HG03097 (cell line): ENCODE results near the gene MAGEA11.
"Not testable (repeated sequence)": the region's sequence is repeated elsewhere in the genome, so short reads cannot be mapped to it uniquely, and the experiment has no call there.

ENCODE experiments used
- ATAC-seq: cut with Tn5 transposase; IDR thresholded peaks from one replicate; pipeline ENCODE4 v1.9.1; 2021; ENCODE audit not compliant: unreplicated experiment, low FRiP score

MAGEA11 gene, protein sequence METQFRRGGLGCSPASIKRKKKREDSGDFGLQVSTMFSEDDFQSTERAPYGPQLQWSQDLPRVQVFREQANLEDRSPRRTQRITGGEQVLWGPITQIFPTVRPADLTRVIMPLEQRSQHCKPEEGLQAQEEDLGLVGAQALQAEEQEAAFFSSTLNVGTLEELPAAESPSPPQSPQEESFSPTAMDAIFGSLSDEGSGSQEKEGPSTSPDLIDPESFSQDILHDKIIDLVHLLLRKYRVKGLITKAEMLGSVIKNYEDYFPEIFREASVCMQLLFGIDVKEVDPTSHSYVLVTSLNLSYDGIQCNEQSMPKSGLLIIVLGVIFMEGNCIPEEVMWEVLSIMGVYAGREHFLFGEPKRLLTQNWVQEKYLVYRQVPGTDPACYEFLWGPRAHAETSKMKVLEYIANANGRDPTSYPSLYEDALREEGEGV

DNA sequence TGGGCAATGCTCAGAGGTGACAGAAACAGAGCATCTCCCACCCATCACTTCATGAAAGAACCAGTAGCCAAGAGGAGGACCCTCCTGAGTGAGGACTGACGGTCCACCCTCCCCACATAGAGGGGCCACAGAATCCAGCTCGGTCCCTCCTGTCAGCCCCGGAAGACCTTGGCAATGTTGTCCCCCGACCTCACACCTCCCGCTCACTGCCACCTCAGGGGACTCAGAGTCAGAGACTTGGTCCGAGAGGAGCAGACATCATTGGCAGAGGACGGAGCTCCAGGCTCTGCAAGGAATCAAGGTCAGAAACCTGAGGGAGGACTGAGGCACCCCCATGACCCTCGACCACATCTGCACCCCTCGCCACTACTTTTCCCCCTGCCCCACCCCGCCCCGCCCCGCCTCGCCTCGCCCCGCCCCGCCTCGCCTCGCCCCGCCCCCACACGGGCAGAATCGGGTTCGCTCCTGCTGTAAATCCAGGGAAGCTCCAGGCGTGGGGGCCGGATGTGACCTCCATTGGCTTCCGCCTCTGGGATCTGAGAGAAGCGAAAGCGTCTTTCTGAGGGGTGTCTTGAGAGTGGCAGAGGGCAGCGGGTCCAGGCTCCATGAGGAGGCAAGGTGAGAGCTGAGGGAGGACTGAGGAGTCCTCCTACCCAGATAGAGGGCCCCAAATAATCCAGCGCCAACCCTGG is at the start of gene MAGEA11:
Gene MAGEA11, plus strand, starts transcription at position 516 of the 692 bp plus-strand sequence. CDS start 1,100 bp downstream, outside the sequence.
- no peak for ATAC-seq

DNA sequence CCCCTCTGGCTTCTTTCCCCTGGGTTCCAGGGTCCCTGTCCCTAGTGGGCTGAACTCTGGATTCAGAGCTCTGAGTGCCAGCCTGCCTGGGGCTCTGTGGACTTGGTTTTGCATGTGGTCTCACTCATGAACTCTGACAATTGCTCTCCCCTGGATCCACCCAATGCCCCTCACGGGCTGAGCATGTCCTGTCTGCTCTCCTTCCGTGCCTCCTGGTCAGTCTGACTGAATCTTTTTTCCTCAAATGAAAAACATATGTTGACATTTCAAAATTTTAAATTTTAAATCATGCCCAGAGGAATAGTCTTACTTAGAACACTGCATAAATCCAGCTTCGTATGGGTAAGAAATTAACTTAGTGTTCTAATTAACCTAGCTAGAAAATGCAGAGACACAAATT is 36.8 kb upstream of the MAGEA11 start:
- not testable (repeated sequence) for ATAC-seq

DNA sequence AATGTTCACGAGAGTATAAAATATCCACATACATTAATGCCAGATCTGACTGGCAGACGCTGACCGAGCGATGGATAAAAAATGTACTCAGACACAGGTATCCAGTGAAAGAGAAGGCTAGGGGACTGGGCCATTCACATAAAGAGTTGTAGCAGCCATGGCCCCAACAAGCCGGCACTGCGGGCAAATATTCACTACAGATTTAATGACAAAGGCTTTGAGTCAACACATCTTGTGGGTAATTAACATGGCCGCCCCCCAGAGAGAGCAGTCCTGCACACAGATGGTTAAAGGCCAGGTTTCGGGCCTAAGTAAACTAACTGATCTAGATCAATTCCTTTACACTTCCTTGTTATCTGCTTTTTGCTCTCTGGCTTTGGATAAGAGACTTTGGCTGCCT is 36.3 kb upstream of the MAGEA11 start:
- not testable (repeated sequence) for ATAC-seq

DNA sequence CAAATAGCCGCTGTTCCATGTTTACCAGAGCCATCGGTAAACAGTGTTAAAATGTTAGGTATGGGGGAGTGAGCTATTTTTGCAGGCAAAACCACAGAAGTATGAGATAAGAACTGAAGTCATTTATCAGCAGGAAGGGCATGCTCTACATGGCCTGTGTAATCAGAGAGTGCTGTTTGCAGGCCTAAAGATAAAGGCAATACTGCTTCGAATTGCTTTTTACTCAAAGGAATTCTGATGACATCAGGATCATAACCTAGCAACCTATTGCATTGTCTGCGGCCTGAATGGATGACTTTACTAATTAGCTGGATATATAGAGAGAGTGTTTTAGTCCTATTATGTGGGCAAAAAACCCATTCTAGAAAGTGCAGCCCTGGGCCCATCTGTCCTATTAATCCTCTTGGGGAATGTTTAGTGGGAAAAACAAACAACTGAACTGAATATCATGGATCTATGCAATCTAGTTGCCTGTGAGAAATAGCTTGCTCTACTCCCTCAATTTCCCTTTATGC is 32.6 kb upstream of the MAGEA11 start:
- ATAC-seq: not testable (repeated sequence)

DNA sequence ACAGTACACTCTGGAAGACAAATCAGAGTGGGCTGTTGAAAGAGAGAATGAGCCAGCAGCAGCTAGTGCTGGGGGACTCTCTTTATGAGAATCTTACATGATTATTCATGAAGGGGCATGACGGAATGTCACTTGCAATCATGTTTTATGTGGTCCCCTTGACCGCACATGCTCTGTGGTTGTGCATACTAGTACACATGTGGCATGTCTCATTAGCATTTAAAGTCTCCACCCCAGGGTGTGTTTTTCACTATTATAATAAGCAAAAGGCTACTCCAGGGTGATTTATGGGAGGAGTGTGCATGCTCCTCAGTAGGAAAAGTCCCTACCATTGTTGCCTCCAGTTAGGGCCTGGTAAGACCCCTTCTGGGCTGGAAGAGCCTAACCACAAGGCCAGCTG is 30.7 kb upstream of the MAGEA11 start:
- no peak for ATAC-seq

DNA sequence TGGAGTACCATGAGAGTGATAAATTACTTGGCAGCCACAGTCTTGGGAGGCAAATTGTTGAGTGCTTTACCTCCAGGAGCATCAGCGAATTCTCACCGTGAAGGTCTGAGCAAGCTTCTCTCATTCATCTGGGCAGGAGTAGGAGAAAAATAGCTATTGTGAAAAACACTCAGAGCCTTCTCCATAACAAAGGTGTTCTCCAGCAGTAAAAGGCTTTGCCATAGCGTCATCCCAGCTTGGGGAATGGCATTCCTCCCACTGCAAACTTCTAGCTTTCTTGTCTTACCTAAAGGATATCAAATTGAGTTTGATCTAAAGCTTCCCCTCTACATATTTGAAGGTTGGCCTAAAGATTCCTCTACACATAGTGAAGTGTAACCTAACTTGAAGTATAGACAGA is 29.8 kb upstream of the MAGEA11 start:
- ATAC-seq: no peak

DNA sequence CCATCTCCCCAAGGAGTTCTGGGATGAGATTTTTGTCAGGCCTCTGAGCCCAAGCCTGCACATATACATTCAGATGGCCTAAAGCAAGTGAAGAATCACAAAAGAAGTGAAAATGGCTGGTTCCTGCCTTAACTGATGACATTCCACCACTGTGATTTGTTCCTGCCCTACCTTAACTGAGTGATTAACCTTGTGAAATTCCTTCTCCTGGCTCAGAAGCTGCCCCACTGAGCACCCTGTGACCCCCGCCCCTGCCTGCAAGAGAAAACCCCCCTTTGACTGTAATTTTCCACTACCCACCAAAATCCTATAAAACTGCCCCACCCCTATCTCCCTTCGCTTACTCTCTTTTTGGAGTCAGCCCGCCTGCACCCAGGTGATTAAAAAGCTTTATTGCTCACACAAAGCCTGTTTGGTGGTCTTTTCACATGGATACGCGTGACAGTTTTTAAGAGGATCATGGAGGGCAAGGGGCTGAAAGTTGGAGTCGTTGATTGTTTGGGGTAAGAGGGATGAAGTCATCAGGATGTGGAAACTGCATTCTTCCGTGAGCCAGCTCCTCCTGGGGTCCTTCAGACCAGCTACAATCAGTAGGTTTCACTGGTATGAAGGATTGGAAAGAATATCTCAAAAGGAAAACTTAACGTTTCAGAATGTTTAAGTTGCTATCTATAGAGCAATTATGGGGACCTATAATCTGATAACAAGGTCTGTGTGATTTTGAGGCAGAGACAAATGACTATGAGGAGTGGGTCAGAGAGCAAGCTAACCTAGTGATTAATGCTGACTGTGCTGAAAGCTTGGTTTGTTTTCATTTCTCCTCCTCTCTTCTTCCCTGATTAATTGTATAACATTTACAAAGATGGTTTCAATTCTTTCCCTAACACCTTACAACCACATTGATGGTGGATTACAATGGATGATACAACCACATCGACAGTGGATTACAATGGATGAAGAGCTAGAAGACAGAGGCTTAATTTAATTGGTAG is 28.6 kb upstream of the MAGEA11 start:
- no peak for ATAC-seq

DNA sequence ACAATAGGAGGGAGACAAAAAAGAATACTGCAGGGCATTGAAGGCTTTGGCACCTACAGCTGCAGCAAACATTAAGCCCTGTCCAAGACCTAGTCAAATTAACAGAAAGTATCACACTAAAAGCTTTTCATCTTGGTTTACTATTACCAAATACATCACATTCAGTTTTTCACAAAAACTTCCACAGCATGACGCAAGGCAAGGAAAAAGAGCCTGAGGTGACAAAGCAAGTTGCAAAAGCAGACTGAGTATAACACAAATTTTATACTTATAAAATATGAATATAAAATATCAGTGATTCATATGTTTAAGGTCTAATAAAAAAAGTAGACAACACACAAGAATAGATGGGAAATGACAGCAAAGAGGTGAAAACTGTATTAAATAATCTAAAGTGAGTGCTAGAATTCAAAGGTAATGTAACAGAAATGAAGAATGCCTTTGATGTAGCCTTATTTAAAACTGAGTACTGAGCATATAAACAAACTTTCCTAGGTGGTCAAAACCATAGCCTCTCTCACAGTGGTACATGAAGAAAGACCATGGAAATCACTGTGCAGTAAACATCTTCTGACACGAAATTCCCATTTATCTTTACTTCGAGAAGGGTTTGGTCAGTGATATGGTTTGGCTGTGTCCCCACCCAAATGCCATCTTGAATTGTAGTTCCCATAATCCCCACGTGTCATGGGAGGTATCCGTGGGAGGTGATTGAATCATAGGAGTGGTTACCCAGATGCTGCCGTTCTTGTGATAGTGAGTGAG is 27.7 kb upstream of the MAGEA11 start:
- no peak for ATAC-seq

DNA sequence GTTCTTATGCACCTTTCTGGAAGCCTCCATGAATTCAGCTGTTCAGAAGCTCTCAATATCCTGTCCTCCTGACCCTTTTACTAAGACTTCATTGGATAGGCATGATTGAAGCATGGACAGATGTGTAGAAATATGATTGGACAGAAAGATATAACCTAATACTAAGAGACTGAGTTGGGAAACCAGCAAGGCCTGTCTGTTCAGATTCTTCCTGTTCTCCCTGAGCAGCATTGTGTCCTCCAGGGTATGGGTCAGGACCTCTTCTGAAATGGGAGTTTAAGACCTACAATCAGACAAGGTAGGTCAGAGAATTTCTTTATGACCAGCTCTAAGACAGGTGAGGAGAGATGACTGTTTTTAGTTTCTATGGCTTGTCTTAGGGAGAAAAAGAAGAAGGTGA is 23.9 kb upstream of the MAGEA11 start:
- ATAC-seq: no peak

DNA sequence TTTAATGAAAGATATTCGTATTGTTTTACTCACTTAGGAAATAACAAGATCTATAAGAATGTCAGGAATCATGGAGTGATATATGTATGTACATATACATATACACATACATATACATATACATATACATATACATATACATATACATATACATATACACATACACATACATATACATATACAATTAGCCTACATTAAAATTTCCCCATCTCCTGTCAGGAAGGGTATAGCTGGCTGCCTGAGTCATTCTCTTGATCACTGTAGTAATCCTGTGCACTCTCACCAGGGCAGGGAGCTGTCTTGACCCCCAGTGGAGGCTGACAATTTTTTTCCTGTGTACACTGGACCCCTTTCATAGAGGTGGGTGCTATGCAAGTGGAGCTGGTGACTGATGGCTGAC is 23.3 kb upstream of the MAGEA11 start:
- ATAC-seq: no peak

DNA sequence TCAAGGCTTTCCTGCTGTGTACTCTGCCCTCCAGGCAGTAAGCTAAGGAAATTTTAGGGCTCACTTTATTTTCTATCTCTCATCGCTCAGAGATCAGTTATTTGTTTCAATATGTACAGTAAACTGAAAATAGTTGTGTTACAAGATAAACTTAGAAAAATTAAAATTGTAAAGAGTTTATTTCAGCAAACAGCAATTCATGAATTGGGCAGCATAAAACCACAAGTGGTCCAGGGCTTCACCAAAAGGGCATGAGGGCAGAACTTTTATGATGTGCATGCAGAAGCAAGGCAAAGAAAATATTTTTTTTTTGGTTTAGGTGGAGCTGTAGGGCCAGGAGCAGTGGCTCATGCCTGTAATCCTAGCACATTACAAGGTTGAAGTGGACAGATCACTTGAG is 20.1 kb upstream of the MAGEA11 start:
- ATAC-seq: no peak

DNA sequence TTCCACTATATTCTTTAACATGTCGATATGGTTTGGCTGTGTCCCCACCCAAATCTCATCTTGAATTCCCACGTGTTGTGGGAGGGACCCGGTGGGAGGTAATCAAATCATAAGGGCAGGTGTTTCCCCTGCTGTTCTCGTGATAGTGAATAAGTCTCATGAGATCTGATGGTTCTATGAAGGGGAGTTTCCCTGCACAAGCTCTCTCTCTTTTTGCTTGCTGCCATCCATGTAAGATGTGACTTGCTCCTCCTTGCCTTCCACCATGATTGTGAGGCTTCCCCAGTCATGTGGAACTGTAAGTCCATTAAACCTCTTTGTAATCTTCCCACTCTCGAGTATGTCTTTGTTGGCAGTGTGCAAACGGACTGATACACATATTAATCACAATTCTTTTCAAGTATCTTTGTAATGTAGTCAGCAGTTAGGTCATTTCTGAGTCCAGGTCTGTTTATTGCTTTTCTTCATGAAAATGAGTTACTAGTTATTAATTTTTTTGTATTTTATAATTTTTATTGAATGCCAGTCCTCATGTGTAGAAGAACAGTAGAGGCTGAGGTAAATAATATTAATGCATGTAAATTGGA is 19.1 kb upstream of the MAGEA11 start:
- ATAC-seq: not testable (repeated sequence)

DNA sequence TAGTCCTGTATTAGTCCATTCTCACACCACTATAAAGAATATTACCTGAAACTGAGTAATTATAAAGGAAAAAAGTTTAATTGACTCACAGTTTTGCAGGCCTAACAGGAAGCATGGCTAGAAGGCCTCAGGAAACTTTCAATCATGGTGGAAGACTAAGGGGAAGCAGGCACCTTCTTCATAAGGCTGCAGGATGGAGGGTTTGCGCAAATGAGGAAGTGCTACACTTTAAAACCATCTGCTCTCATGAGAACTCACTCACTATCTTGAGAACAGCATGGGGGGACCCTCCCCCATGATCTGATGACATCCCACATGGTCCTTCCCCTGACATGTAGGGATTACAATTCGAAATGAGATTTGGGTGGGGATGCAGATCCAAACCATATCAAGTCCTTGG is 12.1 kb upstream of the MAGEA11 start:
- ATAC-seq: no peak

DNA sequence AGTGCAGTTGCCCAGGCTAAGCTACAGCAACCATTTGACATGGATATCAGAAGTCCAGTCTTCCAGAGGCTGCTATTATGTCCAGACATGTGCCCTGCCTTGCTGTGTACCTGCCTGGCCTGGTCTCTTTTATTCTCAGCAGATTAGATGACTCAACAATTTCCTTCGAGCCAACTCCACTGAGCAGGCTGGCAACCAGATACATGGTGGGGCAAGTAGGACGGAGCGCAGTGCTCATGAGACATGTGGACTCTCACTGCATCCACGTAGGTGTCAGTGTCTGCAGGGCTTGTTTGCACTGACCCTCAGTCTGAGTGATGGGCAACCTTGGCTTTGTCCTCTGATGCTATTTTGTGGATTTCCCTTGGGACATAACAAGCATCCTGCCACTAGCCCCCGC is 7.2 kb upstream of the MAGEA11 start:
- ATAC-seq: no peak

DNA sequence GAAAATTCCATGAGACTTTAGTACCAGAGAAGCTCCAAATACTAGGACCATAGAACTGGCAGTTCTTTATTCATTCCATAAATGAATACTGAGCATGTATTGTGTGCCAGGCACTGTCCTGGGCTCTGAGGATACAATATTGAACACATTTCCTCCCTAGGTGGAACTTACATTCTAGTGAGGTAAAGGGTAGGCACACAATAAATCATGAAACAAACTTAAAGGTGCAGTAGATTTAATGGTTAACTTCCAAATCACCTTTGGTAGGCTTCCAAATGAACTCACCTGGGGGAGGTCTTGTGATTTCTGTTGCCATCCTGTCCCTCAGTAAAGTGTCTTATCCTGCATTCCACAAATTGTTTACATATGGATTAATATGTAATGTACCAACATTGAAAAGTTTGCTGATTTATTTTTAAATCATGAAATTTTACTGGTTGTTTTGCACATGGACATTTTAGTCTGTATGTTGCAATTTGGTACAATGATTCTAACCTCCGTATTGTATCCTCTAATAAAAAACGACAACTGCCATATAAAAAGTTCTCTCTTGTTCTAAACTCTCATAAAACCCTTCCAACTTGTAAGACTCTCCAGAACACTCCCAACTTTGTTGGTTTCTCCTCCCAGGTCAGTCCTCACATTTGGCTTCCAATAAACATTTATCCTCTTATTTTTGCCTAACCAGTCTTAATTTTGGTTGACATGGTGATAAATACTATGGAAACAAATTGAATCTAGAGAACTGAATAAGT is 4.5 kb upstream of the MAGEA11 start:
- ATAC-seq: no peak

DNA sequence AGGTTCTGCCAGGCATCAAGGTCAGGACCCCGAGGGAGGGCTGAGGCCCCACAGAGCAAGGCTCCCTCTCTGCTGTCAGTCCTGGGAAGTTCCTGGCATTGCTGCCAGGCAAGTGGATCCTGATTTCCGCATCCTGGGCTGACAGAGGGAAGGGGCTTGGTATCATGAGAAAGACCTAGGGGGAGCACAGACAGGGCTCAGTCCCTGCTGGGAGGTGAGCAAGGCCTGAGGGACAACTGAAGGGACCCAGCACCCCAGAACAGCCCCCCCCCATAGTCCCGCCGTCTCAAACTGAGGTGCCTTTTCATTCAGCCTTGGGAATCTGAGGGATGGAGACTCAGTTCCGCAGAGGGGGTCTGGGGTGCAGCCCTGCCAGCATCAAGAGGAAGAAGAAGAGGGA is 971 bp downstream of the MAGEA11 start:
- no peak for ATAC-seq

DNA sequence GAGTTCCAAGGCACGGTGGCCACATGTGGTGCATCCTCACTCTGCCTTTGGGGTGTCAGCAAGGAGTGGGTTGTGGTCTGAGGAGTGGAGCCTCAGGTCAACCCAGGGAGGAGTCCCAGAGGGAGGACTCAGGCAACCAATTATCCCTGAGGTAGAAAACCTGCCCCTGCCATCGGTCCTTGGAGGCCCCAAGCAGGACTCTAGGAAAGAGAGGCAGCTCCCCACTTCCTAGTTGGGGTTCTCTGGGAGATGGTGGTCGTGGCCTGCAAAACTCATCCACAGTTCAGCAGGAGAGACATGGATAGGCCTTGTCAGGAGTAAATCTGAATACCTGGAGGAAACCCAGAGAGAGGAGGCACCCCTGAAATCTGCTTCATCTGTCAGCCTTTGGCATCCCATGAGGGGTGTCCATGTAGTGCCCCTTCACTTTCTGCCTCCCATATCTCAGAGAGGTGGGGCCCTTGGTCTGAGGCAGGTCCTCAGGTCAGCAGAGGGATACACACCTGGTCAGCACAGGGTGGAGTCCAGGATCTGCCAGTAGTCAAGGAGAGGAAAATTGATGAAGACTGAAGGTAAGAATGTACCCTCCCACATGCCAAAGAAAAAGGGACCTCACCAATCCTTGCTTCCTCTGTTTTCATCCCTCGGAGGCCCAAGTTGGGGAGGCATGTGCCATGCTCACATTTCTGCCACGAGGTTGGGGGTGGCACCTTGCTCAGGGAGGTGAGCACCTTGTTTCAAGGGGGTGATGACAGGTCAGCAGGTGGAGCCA is 1.6 kb downstream of the MAGEA11 start:
- ATAC-seq: no peak

DNA sequence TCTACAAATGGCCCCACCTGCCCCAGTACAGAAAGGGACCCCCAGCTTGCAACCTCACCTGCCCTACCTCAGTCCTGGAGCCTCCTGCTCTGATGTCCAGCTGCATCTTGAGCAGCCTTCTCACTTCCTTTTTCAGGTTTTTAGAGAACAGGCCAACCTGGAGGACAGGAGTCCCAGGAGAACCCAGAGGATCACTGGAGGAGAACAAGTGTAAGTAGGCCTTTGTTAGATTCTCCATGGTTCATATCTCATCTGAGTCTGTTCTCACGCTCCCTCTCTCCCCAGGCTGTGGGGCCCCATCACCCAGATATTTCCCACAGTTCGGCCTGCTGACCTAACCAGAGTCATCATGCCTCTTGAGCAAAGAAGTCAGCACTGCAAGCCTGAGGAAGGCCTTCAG is 3.6 kb downstream of the MAGEA11 start:
- no peak for ATAC-seq
